NCI-H2196 (cell line): ENCODE results near the gene JAZF1.
"Not testable (repeated sequence)": the region's sequence is repeated elsewhere in the genome, so short reads cannot be mapped to it uniquely, and the experiment has no call there.

ENCODE experiments used
- DNase-seq: peaks from one replicate; lab custom pipeline; 2025; ENCODE audit not compliant: unreplicated experiment; lab: John Stamatoyannopoulos, UW

The JAZF1 gene

GRCh38 chr7:28015169-28015568 lies 165.4 kb downstream of the JAZF1 start:
- no peak for DNase-seq

- not testable (repeated sequence) for DNase-seq
Measured at GRCh38 chr7:28014340-28014739, 166.3 kb downstream of the JAZF1 start.

GRCh38 chr7:28013441-28013840 lies 167.2 kb downstream of the JAZF1 start:
- DNase-seq: no peak

- no peak for DNase-seq
Measured at GRCh38 chr7:28013019-28013418, 167.6 kb downstream of the JAZF1 start.

- no peak for DNase-seq
Measured at GRCh38 chr7:28008911-28009310, 171.7 kb downstream of the JAZF1 start.

GRCh38 chr7:28008171-28008570 lies 172.4 kb downstream of the JAZF1 start:
- no peak for DNase-seq

- DNase-seq: no peak
Measured at GRCh38 chr7:28006491-28006890, 174.1 kb downstream of the JAZF1 start.

- no peak for DNase-seq
Measured at GRCh38 chr7:28005847-28006231, 174.8 kb downstream of the JAZF1 start.

- no peak for DNase-seq
Measured at GRCh38 chr7:28005075-28005846, 175.3 kb downstream of the JAZF1 start.

GRCh38 chr7:28003408-28003807 lies 177.2 kb downstream of the JAZF1 start:
- DNase-seq: no peak

- DNase-seq: no peak
Measured at GRCh38 chr7:28002638-28003037, 178.0 kb downstream of the JAZF1 start.

- DNase-seq: no peak
Measured at GRCh38 chr7:28001896-28002295, 178.7 kb downstream of the JAZF1 start.

GRCh38 chr7:27999829-28000228 lies 180.8 kb downstream of the JAZF1 start:
- no peak for DNase-seq

GRCh38 chr7:27998382-27998781 lies 182.2 kb downstream of the JAZF1 start:
- DNase-seq: no peak

GRCh38 chr7:27997188-27997707 lies 183.3 kb downstream of the JAZF1 start:
- no peak for DNase-seq

- no peak for DNase-seq
Measured at GRCh38 chr7:27996141-27996540, 184.5 kb downstream of the JAZF1 start.

- no peak for DNase-seq
Measured at GRCh38 chr7:27995228-27995627, 185.4 kb downstream of the JAZF1 start.

- DNase-seq: peak; percentile 18
Measured at GRCh38 chr7:27994639-27995038, 186.0 kb downstream of the JAZF1 start.

- DNase-seq: peak; percentile 30
Measured at GRCh38 chr7:27992755-27993493, 187.7 kb downstream of the JAZF1 start.

- DNase-seq: no peak
Measured at GRCh38 chr7:27992097-27992496, 188.5 kb downstream of the JAZF1 start.

- DNase-seq: no peak
Measured at GRCh38 chr7:27991006-27991528, 189.5 kb downstream of the JAZF1 start.

- no peak for DNase-seq
Measured at GRCh38 chr7:27976531-27976930, 204.1 kb downstream of the JAZF1 start.
